ENCODE measurements around the gene SLC16A1. TPM values are rescaled to one million over a fixed set of nuclear protein-coding genes. Genes with fewer than 3 reads are reported as not detected.
"Not testable (repeated sequence)": the region's sequence is repeated elsewhere in the genome, so short reads cannot be mapped to it uniquely, and the experiment has no call there.

The SLC16A1 gene
- total RNA-seq, 1 experiment from 2014 or later, result 113 TPM

DNA sequence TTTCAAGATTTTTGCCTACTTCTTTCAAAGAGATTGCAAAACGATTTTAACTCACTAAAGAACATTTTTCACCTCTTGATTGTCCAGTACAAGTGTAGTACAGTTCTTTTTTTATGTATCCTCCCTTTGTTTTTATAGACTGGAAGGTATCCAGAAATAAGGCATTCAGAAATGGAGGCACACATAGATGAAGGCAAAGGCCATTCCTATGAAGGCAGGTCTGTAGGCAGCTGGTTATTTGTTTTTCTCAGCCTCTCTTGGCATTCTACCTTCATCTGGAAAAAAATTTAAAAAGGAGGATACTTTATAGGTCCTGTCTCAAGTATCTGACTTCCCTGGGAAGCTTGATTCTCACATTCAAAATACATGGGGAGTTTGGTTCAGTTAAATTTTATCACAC, 18.6 kb upstream of the SLC16A1 start:
- in situ Hi-C loops (cut with HindIII; ENCODE audit: low sequenced_read_pairs), result no loop called here
- no peak for DNase-seq (ENCODE audit: low spot score)

DNA sequence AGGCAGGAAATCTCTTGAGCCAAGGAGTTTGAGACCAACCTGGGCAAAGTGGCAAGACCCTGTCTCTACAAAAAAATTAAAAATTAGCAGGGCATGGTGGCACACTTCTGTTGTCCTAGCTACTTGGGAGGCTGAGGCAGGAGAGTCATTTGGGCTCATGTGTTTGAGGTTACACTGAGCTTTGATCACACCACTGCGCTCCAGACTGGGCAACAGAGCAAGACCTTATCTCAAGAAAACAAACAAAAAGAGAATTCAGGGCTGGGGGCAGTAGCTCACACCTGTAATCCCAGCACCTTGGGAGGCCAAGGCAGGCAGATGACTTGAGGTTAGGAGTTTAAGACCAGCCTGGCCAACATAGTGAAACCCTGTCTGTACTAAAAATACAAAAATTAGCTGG, 17.8 kb upstream of the SLC16A1 start:
- in situ Hi-C loops (cut with HindIII; ENCODE audit: low sequenced_read_pairs), result no loop called here
- DNase-seq (ENCODE audit: low spot score), result no peak

DNA sequence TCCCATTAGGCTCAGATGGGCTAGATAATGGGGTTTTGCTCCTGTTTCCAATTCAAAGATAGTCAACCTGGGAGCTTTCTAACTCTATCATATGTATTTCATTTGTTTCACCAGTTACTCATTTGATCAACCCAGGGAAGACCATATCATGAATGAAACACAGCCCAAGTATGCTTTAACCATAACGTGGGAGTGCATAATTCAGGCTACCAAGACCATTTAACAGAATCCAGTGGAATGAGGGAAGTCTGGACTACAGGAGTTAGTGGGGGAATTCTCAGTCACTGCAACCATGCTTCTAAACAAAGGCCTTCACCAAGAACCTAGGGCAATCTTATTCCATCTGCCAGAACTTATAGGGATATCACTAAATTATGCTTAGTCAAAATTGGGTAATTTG, 15.0 kb upstream of the SLC16A1 start:
- no peak for DNase-seq (ENCODE audit: low spot score)
- in situ Hi-C loops (cut with HindIII; ENCODE audit: low sequenced_read_pairs), result no loop called here

DNA sequence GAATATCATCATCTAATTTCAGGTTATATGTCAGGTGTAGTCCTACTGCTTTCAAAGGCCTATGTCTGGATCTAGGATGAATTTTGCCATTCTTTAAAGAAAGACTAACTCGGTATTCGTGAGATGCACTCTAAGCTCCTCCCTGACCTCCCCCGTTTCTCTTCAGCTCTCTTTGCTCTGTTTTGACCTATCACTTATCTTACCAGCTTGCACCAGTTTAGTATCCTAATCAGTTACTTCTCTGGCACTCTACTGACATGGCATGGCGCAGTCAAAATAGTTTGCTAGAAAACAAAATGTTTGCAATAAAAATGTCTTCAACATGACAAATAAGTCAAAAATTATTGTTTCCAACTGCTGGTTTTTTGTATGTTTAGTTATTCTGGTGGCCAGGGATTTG, 8.4 kb upstream of the SLC16A1 start:
- in situ Hi-C loops (cut with HindIII; ENCODE audit: low sequenced_read_pairs), result no loop called here
- no peak for DNase-seq (ENCODE audit: low spot score)

DNA sequence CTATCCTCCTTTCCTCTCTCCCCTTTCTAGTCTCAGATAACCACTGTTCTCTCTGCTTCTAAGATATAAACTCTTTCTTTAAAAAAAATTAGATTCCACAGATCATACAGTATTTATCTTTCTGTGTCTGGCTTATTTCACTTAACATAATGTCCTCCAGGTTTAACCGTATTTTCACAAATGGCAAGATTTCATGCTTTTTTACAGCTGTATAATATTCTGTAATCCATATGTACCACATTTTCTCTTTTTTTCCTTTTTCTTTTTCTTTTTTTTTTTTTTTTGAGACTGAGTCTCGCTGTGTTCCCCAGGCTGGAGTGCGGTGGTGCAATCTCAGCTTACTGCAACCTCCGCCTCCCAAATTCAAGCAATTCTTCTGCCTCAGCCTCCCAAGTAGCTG, 5.1 kb upstream of the SLC16A1 start:
- no peak for DNase-seq (ENCODE audit: low spot score)
- in situ Hi-C loops (cut with HindIII; ENCODE audit: low sequenced_read_pairs), result no loop called here

DNA sequence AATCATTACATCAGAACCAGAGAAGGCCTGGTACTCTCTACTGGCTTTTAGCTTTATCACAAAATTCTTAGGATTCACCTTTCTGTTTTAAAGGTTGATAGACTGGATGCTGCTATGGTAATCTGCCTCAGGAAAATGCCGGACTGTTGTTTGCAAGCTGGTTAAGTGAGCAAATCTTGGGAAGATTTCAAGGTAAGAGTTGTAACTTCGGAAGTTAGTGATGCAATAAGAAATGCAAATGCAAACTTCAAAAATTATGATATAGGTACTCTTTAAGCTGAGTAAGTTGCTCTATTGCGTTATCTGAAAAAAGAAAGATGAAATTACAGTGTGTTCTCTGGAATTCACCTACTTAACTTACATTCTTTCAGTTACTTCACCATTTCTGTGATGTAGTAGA, 4.4 kb upstream of the SLC16A1 start:
- in situ Hi-C loops (cut with HindIII; ENCODE audit: low sequenced_read_pairs), result no loop called here
- DNase-seq (ENCODE audit: low spot score), result no peak

DNA sequence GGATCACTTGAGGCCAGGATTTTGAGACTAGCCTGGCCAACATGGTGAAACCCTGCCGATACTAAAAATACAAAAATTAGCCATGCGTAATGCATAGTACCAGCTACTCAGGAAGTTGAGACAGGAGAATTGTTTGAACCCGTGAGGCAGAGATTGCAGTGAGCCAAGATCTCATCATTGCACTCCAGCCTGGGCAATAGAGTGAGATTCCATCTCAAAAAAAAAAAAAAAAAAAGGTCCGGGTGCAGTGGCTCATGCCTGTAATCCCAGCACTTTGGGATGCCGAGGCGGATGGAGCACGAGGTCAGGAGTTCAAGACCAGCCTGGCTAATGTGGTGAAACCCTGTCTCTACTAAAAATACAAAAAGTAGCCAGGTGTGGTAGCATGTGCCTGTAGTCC, 2.2 kb upstream of the SLC16A1 start:
- DNase-seq (ENCODE audit: low spot score), result peak; percentile 15
- in situ Hi-C loops (cut with HindIII; ENCODE audit: low sequenced_read_pairs), result not testable (repeated sequence)

DNA sequence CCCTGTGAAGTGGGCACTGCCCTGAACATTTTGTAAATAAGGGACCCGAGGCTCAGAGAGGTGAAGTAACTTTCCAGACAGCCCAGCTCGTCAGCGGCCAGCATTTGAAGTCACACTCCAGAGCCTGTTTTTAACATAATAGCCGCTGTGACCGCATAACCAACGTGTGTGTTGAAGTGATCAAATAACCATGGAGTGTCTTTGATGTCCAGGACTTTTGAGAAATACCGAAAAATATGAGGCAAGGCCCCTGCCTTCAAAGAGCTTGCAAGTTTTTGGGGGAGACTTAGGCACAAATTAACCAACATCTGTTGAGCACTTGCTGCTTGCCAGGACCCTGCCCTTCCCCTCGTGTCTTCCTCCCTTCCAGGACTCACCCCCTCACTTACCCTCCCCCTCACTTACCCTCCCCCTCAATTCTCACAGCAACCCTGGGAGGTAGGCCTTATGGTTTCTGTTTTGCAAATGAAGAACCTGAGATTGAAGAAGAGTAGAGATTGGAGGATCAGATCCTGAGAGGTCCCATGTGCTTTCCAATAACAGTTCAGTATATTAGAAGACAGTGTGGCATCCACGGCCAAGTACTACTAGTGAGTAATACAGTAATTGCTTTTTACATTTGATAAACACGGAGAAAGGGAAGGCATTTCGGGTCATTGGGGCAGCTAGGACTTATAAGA, 1.3 kb upstream of the SLC16A1 start:
- in situ Hi-C loops (cut with HindIII; ENCODE audit: low sequenced_read_pairs), result no loop called here
- peak; percentile 76 for DNase-seq (ENCODE audit: low spot score)

DNA sequence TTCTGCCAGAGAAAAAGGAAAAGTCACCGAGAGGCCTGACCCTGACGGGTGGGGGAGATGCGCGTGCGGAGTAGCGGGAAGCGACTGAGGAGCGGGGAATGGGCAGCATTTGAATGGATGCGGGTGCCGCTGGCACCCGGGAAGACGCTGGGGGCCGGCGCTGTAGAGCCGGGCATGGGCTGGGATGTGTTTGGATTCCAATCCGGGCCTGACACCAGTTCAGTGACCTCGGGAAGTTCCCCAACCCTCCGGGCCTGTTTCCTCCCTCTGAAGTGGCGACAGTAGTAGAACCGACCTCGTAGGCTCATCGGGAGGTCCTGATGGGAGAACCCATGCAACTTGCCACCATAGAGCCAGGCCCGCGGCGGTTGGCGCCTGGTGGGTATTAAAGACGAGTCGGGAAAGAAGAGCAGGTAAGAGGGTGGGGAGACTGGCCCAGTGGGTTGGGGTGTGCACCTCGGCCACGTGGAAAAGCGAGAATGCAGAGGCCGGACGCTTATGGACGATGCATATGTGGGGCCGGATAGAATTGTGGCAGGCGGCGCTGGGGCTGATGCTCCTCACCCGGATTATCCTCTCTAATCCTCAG, 642 bp upstream of the SLC16A1 start:
- DNase-seq (ENCODE audit: low spot score), result no peak
- in situ Hi-C loops (cut with HindIII; ENCODE audit: low sequenced_read_pairs), result no loop called here

DNA sequence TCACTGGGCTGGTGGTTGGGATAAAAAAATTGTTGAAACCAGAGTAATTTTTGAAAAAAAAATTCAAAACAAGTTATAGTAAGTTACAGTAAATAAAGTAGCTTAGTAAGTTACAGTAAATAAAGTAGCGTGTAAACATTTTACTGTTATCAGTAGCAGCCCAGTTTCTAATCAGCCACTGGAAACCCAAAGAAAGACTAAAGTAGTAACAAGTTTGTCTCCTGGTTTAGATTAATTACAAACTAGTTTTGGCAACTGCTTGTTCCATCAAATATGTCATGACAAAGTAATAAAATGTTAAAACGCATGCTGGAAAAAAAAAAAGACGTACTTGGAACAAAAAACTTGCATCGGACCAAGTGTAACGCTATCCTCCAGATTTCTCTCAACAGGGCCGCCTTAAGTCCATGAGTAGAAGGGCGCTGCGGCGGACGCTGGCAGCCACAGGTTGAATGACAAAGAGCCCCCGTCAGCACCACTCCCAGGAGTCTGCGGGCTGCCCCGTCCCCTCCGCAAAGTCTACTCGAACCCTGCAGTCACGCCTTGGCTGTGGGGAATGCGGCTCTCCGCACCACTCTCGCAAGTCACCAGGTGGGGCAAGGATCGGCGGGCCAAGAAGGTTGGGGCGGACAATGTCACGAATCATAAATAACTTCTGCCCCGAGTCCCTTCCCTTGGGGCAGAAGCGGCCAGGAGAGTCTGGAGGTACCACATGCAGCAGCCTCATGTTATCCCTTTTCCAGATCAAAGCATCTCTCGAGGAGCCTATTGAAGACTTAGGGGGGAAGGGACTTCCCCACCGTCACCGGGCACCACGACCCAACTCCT, 837 bp downstream of the SLC16A1 start:
- in situ Hi-C loops (cut with HindIII; ENCODE audit: low sequenced_read_pairs), result no loop called here
- peak; percentile 65 for DNase-seq (ENCODE audit: low spot score)

DNA sequence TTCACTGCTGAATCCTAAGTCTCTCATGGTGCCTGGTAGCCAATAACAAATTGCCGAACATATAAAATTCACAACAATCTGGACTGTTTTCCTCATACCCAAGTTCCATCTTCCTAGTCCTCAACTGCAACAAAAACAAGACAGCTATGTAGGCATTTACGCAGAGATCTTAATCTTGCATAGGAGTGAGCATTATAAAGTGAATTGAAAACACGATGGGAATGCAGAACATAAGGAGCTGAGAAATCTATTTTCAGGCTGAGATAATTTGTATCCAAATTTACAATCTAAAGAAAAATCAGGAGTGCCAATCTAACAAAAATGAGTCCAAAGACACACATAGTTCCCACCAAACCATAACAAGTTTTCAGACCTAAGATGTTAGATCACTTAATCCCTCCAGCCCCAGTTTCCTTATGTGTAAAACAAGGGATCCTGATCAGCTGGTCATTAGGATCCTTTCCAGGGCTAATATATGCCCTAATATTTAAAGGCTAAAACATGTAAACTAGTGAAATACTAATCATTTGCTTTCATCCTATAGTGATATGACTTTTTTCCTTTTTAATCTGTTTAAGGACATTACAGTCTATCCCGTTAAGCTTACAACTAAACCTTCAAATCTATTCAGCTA, 1.9 kb downstream of the SLC16A1 start:
- DNase-seq (ENCODE audit: low spot score), result peak; percentile 19
- in situ Hi-C loops (cut with HindIII; ENCODE audit: low sequenced_read_pairs), result no loop called here

DNA sequence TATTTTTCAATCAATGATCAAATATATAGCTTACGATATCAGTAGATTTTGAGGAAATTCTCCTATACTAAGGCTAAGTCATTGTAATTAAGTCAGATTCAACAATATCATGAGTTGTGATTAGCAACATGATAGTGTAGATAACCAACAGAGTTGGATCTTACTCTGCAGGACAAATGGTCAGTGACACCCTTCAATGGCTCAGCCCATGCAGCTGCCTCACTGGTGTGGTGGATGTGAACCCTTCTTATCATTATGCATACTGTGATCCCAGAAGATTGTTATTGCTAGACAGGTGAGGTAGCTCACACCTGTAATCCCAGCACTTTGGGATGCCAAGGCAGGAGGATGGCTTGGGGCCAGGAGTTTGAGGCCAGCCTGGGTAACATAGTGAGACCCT, 5.6 kb downstream of the SLC16A1 start:
- in situ Hi-C loops (cut with HindIII; ENCODE audit: low sequenced_read_pairs), result no loop called here
- DNase-seq (ENCODE audit: low spot score), result no peak

DNA sequence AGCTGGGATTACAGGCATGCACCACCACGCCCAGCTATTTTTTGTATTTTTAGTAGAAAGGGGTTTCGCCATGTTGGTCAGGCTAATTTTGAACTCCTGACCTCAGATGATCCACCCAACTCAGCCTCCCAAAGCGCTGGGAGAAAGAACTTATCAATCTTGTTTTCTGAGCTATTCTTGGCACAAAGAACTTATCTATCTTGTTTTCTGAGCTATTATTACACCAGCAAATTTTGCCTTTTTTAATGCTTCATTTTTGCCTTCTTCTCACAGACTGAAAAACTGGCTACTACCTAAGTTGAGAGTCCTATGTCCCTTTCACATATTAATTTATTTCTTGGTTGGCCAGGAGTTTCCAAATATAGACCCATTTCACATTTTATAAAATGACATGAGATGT, 9.3 kb downstream of the SLC16A1 start:
- in situ Hi-C loops (cut with HindIII; ENCODE audit: low sequenced_read_pairs), result no loop called here
- DNase-seq (ENCODE audit: low spot score), result no peak

DNA sequence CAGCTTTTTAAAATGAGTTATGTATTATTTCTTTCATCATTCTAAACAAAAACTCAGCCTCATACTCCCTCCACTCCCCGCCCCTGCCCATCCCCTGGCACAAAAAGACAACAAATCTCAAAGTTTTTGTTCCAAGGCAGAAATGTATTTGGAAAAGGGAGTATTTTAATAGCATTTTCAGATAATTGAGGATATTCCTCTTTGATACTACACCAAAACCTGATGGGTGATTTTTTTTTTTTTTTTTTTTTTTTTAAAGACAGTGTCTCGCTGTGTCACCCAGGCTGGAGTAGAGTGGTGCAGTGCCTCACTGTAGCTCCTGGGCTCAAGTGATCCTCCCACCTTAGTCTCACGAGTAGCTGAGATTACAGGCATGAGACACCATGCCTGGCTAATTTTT, 16.2 kb downstream of the SLC16A1 start:
- DNase-seq (ENCODE audit: low spot score), result no peak
- in situ Hi-C loops (cut with HindIII; ENCODE audit: low sequenced_read_pairs), result no loop called here

DNA sequence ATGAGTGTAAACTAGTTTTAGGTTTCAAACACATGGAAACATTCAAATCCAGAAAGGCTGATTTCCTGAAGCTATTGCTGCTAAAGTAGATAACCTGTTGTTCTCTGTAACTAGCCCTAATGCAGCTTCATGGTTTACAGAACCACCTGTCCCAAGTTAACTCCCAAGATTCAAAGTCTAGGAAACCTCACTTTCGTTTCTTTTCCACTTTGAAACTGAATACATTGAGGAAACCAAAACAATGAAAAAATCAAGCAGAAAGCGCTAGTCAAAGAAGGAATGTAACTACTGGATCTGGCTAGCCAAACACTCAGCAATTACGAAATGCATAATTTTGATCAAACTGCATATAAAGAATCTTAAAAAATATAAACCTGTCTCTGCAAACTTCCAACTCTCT, 17.8 kb downstream of the SLC16A1 start:
- DNase-seq (ENCODE audit: low spot score), result peak; percentile 14
- in situ Hi-C loops (cut with HindIII; ENCODE audit: low sequenced_read_pairs), result no loop called here

DNA sequence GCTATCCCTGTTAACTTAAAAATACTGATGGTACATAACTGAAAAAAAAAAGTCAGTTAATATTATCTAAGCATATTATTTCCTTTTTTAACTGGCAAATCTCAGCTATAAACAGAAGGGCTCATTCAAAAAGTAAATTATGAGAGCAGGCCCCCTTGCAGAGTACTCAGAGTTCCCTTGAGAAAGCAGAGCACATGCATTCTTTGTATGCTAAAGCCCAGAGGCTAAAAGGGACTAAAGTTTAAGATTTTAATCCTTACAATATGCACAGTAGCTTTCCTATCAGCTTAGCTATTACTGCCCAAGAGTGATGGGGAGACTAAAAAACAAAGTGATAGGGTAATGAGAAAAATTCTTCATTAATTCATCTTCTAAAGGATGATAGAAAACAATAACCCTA, 18.5 kb downstream of the SLC16A1 start:
- in situ Hi-C loops (cut with HindIII; ENCODE audit: low sequenced_read_pairs), result no loop called here
- no peak for DNase-seq (ENCODE audit: low spot score)

DNA sequence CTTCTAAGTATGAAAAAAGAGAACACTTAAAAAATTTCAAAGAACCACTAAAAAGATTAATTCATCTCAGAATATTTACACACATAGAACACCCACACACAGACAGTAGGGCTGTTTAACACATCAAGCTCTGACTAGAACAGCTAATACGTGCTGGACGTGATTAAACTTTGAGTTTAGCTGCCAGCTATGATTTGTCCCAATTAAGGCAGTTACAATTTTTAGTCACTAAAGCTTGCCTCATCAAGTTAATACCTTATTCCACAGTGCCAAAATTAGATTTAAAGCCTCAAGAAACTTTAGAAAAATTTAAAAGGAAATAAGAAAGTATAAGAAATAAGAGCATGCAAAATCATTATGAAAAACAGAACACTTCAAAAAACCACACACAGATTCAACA, 18.9 kb downstream of the SLC16A1 start:
- peak; percentile 35 for DNase-seq (ENCODE audit: low spot score)
- in situ Hi-C loops (cut with HindIII; ENCODE audit: low sequenced_read_pairs), result no loop called here

DNA sequence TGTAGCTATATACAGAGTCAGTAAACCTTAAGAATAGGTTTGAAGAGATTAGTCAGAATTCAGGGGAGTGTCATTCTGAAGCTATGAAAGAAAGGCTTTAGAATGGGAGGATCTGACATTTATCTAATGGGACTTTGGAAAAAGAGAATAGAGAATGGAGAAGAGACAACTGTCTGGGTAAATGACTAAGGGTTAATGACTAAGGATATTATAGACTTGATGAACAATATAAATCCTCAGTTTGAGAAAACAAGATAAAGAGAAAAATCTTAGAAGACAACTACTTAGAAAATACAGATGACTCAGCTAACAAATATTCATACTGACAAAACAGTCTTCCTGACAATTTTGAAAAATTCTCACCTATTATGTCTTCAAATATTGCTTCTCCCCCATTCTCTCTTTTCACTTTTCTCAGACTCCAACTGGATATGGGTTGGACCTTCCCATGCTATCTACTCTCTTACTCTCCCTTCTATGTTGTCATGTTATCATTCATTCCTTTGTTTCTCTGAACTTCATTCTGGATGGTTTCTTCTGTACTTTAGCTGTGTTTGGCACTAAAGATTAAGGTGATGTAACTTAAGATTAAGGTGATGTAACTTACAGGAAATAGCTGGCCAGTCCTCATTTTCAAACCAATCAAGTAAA, 20.4 kb downstream of the SLC16A1 start:
- in situ Hi-C loops (cut with HindIII; ENCODE audit: low sequenced_read_pairs), result no loop called here

DNA sequence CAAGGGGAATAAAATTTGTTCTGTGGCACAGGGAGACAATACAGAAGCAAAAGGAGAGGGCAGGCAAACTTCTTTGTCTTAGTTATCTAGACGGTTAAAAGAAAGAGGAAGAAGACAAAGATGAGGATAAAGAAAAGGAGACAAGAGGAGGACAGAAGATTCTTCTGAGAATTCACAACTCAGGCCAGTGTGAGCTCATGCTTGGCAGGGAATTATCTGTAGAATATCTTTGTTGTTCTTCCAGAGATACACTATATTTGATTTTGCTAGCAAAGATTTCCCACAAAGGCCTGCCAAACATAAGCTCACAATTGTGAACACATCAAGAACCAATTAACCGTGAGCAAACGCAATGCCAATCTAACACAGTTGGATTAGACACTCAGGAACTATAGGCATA, 21.4 kb downstream of the SLC16A1 start:
- in situ Hi-C loops (cut with HindIII; ENCODE audit: low sequenced_read_pairs), result no loop called here
- no peak for DNase-seq (ENCODE audit: low spot score)

More for the DNA sequence above, 20.4 kb downstream of the SLC16A1 start:
- DNase-seq (ENCODE audit: low spot score), result no peak

Data from G401 (cell line).